Measurements from ENCODE around the gene RASA3.

DNA sequence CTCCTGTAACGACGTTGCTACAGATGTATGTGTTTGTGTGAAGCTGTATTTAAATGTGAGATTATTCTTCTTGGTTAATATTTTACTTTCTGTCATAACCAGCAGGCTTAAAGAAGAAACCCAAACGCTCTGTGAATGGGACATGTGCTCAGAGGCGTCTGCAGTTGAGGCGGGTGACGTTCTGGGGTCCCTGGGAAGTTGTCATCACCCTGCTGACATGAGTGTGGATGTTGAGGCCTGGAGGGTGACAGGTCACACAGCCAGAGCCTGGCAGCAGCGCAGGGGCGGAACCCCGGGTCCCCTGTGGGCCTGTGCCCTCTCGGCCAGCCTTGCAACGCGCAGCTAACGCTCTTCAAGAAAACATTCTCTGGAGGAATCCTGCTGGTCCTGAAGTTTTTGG is 16.6 kb downstream of the RASA3 start:
- TF ChIP-seq SMC3 (conservative IDR thresholded peaks at IDR 0.05; ENCODE audit: poor library complexity): no peak
- TF ChIP-seq, protein P1, sequence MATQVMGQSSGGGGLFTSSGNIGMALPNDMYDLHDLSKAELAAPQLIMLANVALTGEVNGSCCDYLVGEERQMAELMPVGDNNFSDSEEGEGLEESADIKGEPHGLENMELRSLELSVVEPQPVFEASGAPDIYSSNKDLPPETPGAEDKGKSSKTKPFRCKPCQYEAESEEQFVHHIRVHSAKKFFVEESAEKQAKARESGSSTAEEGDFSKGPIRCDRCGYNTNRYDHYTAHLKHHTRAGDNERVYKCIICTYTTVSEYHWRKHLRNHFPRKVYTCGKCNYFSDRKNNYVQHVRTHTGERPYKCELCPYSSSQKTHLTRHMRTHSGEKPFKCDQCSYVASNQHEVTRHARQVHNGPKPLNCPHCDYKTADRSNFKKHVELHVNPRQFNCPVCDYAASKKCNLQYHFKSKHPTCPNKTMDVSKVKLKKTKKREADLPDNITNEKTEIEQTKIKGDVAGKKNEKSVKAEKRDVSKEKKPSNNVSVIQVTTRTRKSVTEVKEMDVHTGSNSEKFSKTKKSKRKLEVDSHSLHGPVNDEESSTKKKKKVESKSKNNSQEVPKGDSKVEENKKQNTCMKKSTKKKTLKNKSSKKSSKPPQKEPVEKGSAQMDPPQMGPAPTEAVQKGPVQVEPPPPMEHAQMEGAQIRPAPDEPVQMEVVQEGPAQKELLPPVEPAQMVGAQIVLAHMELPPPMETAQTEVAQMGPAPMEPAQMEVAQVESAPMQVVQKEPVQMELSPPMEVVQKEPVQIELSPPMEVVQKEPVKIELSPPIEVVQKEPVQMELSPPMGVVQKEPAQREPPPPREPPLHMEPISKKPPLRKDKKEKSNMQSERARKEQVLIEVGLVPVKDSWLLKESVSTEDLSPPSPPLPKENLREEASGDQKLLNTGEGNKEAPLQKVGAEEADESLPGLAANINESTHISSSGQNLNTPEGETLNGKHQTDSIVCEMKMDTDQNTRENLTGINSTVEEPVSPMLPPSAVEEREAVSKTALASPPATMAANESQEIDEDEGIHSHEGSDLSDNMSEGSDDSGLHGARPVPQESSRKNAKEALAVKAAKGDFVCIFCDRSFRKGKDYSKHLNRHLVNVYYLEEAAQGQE (IDR thresholded peaks at IDR 0.05; ENCODE audit: borderline replicate concordance): no peak
- TF ChIP-seq TAF1 (IDR thresholded peaks at IDR 0.05; ENCODE audit: low read depth): no peak
- TF ChIP-seq, protein P2, sequence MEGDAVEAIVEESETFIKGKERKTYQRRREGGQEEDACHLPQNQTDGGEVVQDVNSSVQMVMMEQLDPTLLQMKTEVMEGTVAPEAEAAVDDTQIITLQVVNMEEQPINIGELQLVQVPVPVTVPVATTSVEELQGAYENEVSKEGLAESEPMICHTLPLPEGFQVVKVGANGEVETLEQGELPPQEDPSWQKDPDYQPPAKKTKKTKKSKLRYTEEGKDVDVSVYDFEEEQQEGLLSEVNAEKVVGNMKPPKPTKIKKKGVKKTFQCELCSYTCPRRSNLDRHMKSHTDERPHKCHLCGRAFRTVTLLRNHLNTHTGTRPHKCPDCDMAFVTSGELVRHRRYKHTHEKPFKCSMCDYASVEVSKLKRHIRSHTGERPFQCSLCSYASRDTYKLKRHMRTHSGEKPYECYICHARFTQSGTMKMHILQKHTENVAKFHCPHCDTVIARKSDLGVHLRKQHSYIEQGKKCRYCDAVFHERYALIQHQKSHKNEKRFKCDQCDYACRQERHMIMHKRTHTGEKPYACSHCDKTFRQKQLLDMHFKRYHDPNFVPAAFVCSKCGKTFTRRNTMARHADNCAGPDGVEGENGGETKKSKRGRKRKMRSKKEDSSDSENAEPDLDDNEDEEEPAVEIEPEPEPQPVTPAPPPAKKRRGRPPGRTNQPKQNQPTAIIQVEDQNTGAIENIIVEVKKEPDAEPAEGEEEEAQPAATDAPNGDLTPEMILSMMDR (IDR thresholded peaks at IDR 0.05; ENCODE audit: poor library complexity, severe bottlenecking): no peak
- TF ChIP-seq POLR2AphosphoS5 (IDR thresholded peaks at IDR 0.05): no peak
- TF ChIP-seq EZH2 (IDR thresholded peaks at IDR 0.05; ENCODE audit: borderline replicate concordance, insufficient read depth, low read length, poor library complexity, severe bottlenecking): no peak
- no peak for TF ChIP-seq EP300 (conservative IDR thresholded peaks at IDR 0.05; ENCODE audit: poor library complexity, severe bottlenecking)
- TF ChIP-seq MXI1 (conservative IDR thresholded peaks at IDR 0.05; ENCODE audit: poor library complexity, severe bottlenecking): no peak
- no peak for TF ChIP-seq RAD21 (conservative IDR thresholded peaks at IDR 0.05)
